OCI-LY1 (cell line): ENCODE data around the gene RUNX1.

ENCODE experiments used
- H2AFZ ChIP-seq: fragments of 200-600 bp; sonication (generic), shearing (Covaris generic); 2 replicates; pipeline ENCODE4 v1.6.0; 2014; ENCODE audit warnings: antibody characterized with exemption, mild to moderate bottlenecking, low read length
- H3F3A ChIP-seq: fragments of 200-600 bp; sonication (generic), shearing (Covaris generic); 2 replicates; pipeline ENCODE4 v1.6.0; 2014; ENCODE audit warnings: mild to moderate bottlenecking, antibody characterized with exemption, low read length, moderate library complexity; ENCODE audit not compliant: insufficient read depth
- H3K27ac ChIP-seq: fragments of 200-600 bp; sonication (generic); 2 replicates; pipeline ENCODE4 v1.5.1; 2014; ENCODE audit warnings: low read length, mixed run types, mild to moderate bottlenecking, low read depth; ENCODE audit not compliant: poor library complexity, severe bottlenecking
- H3K27me3 ChIP-seq: fragments of 200-600 bp; sonication (generic); 2 replicates; pipeline ENCODE4 v1.6.0; 2014; ENCODE audit warnings: antibody characterized with exemption, mild to moderate bottlenecking, low read length, moderate library complexity; ENCODE audit not compliant: insufficient read depth
- H3K36me3 ChIP-seq: fragments of 200-600 bp; sonication (generic); 2 replicates; pipeline ENCODE4 v1.6.1; 2014; ENCODE audit warnings: mild to moderate bottlenecking, antibody characterized with exemption, low read length, moderate library complexity, mixed read lengths; ENCODE audit not compliant: insufficient read depth
- H3K4me1 ChIP-seq: fragments of 200-600 bp; sonication (generic); 2 replicates; pipeline ENCODE4 v1.5.1; 2014; ENCODE audit warnings: mild to moderate bottlenecking, low read length, moderate library complexity; ENCODE audit not compliant: insufficient read depth, severe bottlenecking
- H3K4me2 ChIP-seq: fragments of 200-600 bp; sonication (generic), shearing (Covaris generic); 2 replicates; pipeline ENCODE4 v1.6.1; 2014; ENCODE audit warnings: low read length
- H3K4me3 ChIP-seq: fragments of 200-600 bp; sonication (generic); 2 replicates; pipeline ENCODE4 v1.5.1; 2014; ENCODE audit warnings: low read length, low read depth, mild to moderate bottlenecking, mixed read lengths; ENCODE audit not compliant: poor library complexity, severe bottlenecking
- H3K79me2 ChIP-seq: fragments of 200-600 bp; shearing (Covaris generic); 2 replicates; pipeline ENCODE4 v1.6.1; 2016; ENCODE audit warnings: mixed run types, low read length, mixed read lengths; ENCODE audit not compliant: insufficient read depth
- H3K9ac ChIP-seq: fragments of 200-600 bp; sonication (generic), shearing (Covaris generic); 2 replicates; pipeline ENCODE4 v1.6.1; 2014; ENCODE audit warnings: mild to moderate bottlenecking, low read length, mixed read lengths
- H3K9me2 ChIP-seq: fragments of 200-600 bp; sonication (generic), shearing (Covaris generic); 2 replicates; pipeline ENCODE4 v1.6.1; 2014; ENCODE audit warnings: low read depth, mild to moderate bottlenecking, low read length, mixed read lengths
- H3K9me3 ChIP-seq: fragments of 200-600 bp; shearing (Covaris generic); 2 replicates; pipeline ENCODE4 v1.6.1; 2014; ENCODE audit warnings: low read length, mixed read lengths
- H4K20me1 ChIP-seq: fragments of 200-600 bp; sonication (generic), shearing (Covaris generic); 2 replicates; pipeline ENCODE4 v1.6.0; 2016; ENCODE audit warnings: mild to moderate bottlenecking, low read length; ENCODE audit not compliant: insufficient read depth
- CTCF ChIP-seq: fragments of 200-600 bp; sonication (generic), shearing (Covaris generic); IDR thresholded peaks from 2 replicates; pipeline ENCODE4 v1.5.1; 2017; ENCODE audit warnings: mild to moderate bottlenecking, antibody characterized with exemption, low read length, moderate library complexity, mixed read lengths
- EZH2 ChIP-seq: fragments of 200-600 bp; sonication (generic), shearing (Covaris generic); IDR thresholded peaks from 2 replicates; pipeline ENCODE4 v1.8.0; 2017; ENCODE audit warnings: borderline replicate concordance, mixed run types, mild to moderate bottlenecking, antibody characterized with exemption, low read length, moderate library complexity, mixed read lengths

Gene RUNX1

GRCh38 chr21:34983680-34984086 lies 65.4 kb downstream of the RUNX1 start:
- Histone ChIP-seq H3K27ac (no peak overlapping the region), H3K9ac (no peak overlapping the region), H4K20me1 (no peaks in the 10 kb centered on the region), H3K4me3 (no peak overlapping the region), H3K36me3 (peaks cover 31% of the 10 kb centered on the region; the same call in 1 of the 2 replicates), H3K9me3 (no peaks in the 10 kb centered on the region), H3K4me2 (no peak overlapping the region), H3F3A (no peaks in the 10 kb centered on the region), H3K4me1 (peaks cover 22% of the 10 kb centered on the region), H3K27me3 (no peaks in the 10 kb centered on the region), H3K9me2 (no peaks in the 10 kb centered on the region), H3K79me2 (0 out of 2 replicates have a peak, but pooled peaks cover 4% of the 10 kb centered on the region), H2AFZ (no peak overlapping the region)
- TF ChIP-seq EZH2 (no peak), CTCF (no peak)

- Histone ChIP-seq H2AFZ (no peak overlapping the region), H3K36me3 (peaks cover 26% of the 10 kb centered on the region), H3K27ac (no peak overlapping the region), H3K9ac (no peak overlapping the region), H3K4me3 (no peak overlapping the region), H3K4me1 (peaks cover 3% of the 10 kb centered on the region), H3F3A (no peaks in the 10 kb centered on the region), H3K27me3 (no peaks in the 10 kb centered on the region), H3K79me2 (0 out of 2 replicates have a peak, but pooled peaks cover 4% of the 10 kb centered on the region), H3K9me3 (no peaks in the 10 kb centered on the region), H3K4me2 (no peak overlapping the region), H4K20me1 (no peaks in the 10 kb centered on the region), H3K9me2 (no peaks in the 10 kb centered on the region)
- TF ChIP-seq EZH2 (no peak), CTCF (no peak)
These were observed 67.3 kb downstream of the RUNX1 start for GRCh38 chr21:34981791-34982190.

GRCh38 chr21:34980423-34981115 lies 68.5 kb downstream of the RUNX1 start:
- peaks cover 17% of the 10 kb centered on the region; the same call in 1 of the 2 replicates for H3K36me3 ChIP-seq
- H3K9ac ChIP-seq = no peak overlapping the region
- no peak overlapping the region for H3K4me3 ChIP-seq
- no peaks in the 10 kb centered on the region for H3K9me2 ChIP-seq
- no peaks in the 10 kb centered on the region for H4K20me1 ChIP-seq
- no peak overlapping the region for H3K27ac ChIP-seq
- 0 out of 2 replicates have a peak, but pooled peaks cover 4% of the 10 kb centered on the region for H3K79me2 ChIP-seq
- TF ChIP-seq EZH2 (no peak), CTCF (no peak)
- H3K9me3 ChIP-seq = no peaks in the 10 kb centered on the region
- H2AFZ ChIP-seq = no peak overlapping the region
- no peak overlapping the region for H3K4me2 ChIP-seq
- no peaks in the 10 kb centered on the region for H3F3A ChIP-seq
- H3K27me3 ChIP-seq = no peaks in the 10 kb centered on the region
- peaks cover 10% of the 10 kb centered on the region for H3K4me1 ChIP-seq
